GM12878 (cell line): ENCODE results near the gene GNAL.

Experiments
- CREM ChIP-seq: IDR thresholded peaks from 2 replicates; pipeline ENCODE4 v1.6.1; 2014; ENCODE audit warnings: antibody characterized with exemption, low read depth
- CTCF ChIP-seq, 3 experiments: IDR thresholded peaks in 2 of 3; conservative IDR thresholded peaks in 1 of 3; 2 replicates each; pipeline ENCODE4 v1.5.1; 2011; ENCODE audit warnings: low read depth in 3 of 3, low read length in 3 of 3, mild to moderate bottlenecking in 3 of 3, control low read depth in 2 of 3, moderate library complexity in 2 of 3, inconsistent platforms in 1 of 3, mixed read lengths in 1 of 3; ENCODE audit not compliant: control insufficient read depth in 2 of 3, insufficient read depth in 1 of 3; ENCODE audit errors: extremely low read depth in 1 of 3
- EGR1 ChIP-seq, 2 experiments: IDR thresholded peaks; 1 replicate in 1 of 2; 2 replicates in 1 of 2; pipeline ENCODE4 v1.6.1; 2011 to 2012; ENCODE audit warnings: low read depth in 2 of 2, low read length in 2 of 2, borderline replicate concordance in 1 of 2, mild to moderate bottlenecking in 1 of 2, moderate library complexity in 1 of 2
- FOXK2 ChIP-seq: fragments of 450-650 bp; IDR thresholded peaks from 2 replicates; pipeline ENCODE4 v1.6.1; 2017; ENCODE audit warnings: mild to moderate bottlenecking, moderate library complexity
- MAX ChIP-seq: IDR thresholded peaks from 2 replicates; pipeline ENCODE4 v1.6.1; 2012; ENCODE audit warnings: low read depth, low read length, improper control_type of control experiment
- MXI1 ChIP-seq: fragments of 150-350 bp; IDR thresholded peaks from 2 replicates; pipeline ENCODE4 v1.6.1; 2011; ENCODE audit warnings: low read depth, mild to moderate bottlenecking, inconsistent platforms, low read length, improper control_type of control experiment
- NFIC ChIP-seq: IDR thresholded peaks from 2 replicates; pipeline ENCODE4 v1.6.1; 2012; ENCODE audit warnings: low read depth, mild to moderate bottlenecking, inconsistent platforms, low read length, moderate library complexity
- POLR2A ChIP-seq: IDR thresholded peaks from 2 replicates; pipeline ENCODE4 v1.6.1; 2011; ENCODE audit warnings: low read depth, mild to moderate bottlenecking, low read length
- RAD51 ChIP-seq: fragments of 450-650 bp; IDR thresholded peaks from 2 replicates; pipeline ENCODE4 v1.6.1; 2016; ENCODE audit warnings: moderate library complexity, mild to moderate bottlenecking, inconsistent platforms
- REST ChIP-seq: IDR thresholded peaks from 2 replicates; pipeline ENCODE4 v1.6.1; 2012; ENCODE audit warnings: mild to moderate bottlenecking, low read depth, low read length
- SUZ12 ChIP-seq: fragments of 200-600 bp; sonication (generic); IDR thresholded peaks from one replicate; pipeline ENCODE4 v1.6.1; 2018; ENCODE audit warnings: antibody characterized with exemption, mild to moderate bottlenecking; ENCODE audit not compliant: unreplicated experiment
- USF2 ChIP-seq: IDR thresholded peaks from 2 replicates; pipeline ENCODE4 v1.6.1; 2011; ENCODE audit warnings: low read depth, low read length, improper control_type of control experiment, borderline replicate concordance

- TF ChIP-seq USF2, result no peak
- no peak for TF ChIP-seq RAD51
- TF ChIP-seq POLR2A, result no peak
- TF ChIP-seq CREM, result no peak
- no peak for TF ChIP-seq MAX
- no peak for TF ChIP-seq SUZ12
- TF ChIP-seq EGR1 (IDR thresholded peaks at IDR 0.05; ENCODE audit: borderline replicate concordance in 1 of 2, low read depth in 2 of 2, low read length in 2 of 2), result no peak
- no peak for TF ChIP-seq NFIC
- TF ChIP-seq FOXK2, result no peak
- TF ChIP-seq CTCF (IDR thresholded peaks at IDR 0.05 in 2 of 3, conservative IDR thresholded peaks at IDR 0.05 in 1 of 3; ENCODE audit: control insufficient read depth in 2 of 3, extremely low read depth in 1 of 3, insufficient read depth in 1 of 3, low read depth in 3 of 3, low read length in 3 of 3), result no peak
- TF ChIP-seq MXI1, result no peak
- no peak for TF ChIP-seq REST
Observed at GRCh38 chr18:11726556-11726955, 37.5 kb downstream of the GNAL start.
